Stimulated activated CD4-positive, alpha-beta T cell treated with anti-CD3 and anti-CD28 coated beads, Interleukin-4, amount 100 ng/mL, for 1 hour (primary cell): Measurements from ENCODE around the gene FAAH2.
"Not testable (repeated sequence)": the region's sequence is repeated elsewhere in the genome, so short reads cannot be mapped to it uniquely, and the experiment has no call there.

ENCODE experiments used
- DNase-seq: peaks from one replicate; pipeline ENCODE4 v3.0.0-alpha.2; 2020

FAAH2 gene

DNA sequence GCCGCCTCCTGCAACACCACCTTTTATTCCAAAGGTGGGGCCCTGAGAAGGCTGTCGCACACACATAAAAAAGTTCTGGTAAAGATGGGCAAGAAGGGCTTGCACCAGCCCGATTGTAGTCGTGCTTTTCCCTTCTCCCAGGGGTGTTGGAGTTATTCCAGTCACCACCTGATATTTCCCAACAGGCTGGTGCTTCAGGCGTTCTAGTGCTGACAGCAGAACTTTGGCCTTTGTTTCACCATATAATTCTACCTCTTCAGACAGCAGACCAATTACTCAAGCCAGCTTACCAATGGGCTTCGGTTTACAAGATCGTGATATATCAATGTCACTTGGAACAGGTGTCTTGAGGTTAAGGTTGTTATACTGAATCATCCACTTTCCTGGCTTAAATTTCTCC is 107.7 kb downstream of the FAAH2 start:
- DNase-seq, result not testable (repeated sequence)

DNA sequence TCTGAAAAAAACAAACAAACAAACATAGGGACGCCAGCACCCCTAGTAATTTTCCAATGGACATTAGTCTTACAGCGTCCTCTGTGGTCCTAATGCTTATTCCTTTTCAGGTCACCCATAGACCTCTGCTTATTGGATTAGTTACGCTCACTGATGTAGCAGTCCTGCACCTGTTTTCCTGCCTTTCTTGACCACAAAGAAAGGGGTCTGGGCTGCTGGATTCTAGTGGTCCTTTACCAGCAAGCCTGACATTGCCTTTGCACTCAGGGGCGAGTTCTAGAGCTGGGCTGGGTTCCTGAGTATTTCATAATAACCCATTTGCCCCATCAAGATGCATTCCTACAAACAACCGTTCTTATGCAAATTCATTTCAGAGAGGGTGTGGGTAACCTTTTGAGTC is 116.7 kb downstream of the FAAH2 start:
- DNase-seq, result not testable (repeated sequence)

DNA sequence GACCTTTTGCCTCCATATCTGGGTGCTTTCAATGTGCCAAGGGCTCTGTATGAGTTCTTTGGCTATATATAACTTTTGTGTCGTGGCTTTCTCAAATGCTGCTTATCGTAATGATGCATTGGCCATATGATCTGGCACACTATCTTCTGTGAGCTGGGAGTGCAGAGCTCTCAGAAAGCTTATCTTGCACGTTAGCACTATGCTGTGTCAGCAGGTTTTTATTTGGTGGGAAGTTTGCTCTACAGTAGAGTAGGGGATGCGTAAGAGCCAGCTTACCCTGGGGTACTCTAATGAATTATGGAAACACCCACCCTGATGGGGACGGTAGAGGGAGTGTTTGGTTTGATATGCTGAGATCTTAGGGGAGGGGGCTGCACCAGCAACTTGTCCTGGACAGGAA is 119.6 kb downstream of the FAAH2 start:
- DNase-seq, result no peak

DNA sequence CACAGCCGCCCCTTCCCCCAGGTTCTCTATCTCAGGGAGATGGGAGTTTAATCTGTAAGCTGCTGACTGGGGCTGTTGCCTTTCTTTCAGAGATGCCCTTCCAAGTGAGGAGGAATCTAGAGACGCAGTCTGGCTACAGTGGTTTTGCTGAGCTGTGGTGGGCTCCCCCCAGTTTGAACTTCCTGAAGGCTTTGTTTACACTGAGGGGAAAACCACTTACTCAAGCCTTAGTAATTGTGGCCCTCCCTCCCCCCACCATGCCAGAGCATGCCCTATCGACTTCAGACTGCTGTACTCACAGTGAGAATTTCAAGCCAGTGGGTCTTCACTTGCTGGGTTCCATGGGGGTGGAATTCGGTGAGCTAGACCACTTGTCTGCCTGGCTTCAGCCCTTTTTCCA is 131.3 kb downstream of the FAAH2 start:
- no peak for DNase-seq

DNA sequence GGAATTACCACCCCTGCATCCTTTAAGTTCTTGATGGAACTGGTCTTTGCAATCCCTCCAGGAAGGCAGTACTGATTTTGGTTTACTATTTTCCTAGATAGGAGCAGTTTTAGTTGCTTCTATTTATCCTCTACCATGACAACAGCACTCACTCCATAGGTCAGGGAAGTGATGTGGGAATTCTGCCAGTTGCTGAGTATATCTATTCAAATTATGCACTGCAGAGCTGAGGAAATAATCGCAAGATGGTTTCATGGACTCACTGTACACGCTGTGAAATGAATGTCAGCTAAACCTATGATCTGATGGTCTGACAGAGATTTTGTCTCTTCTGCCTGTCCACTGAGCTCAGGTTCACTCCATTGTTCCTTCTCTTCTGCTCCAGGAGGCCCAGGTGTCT is 135.8 kb downstream of the FAAH2 start:
- DNase-seq, result no peak

DNA sequence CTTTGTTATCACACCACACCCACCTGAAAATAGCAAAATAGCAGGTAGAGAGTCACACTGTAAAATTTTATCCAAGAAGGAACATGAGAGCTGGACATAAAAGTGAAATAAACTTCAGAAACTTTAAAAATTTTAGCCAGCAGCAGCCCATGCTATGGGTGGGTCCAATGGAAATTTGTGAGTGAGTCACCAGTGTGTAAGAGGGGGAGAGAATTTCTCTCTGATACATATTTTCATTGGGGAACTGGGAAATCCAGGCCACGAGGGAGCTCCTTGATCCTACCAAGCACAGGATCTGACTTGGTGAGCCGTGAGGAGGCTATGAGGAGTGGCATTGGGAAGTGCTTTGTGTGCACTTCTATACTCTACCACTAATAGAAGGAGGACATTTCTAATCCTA is 136.3 kb downstream of the FAAH2 start:
- no peak for DNase-seq

DNA sequence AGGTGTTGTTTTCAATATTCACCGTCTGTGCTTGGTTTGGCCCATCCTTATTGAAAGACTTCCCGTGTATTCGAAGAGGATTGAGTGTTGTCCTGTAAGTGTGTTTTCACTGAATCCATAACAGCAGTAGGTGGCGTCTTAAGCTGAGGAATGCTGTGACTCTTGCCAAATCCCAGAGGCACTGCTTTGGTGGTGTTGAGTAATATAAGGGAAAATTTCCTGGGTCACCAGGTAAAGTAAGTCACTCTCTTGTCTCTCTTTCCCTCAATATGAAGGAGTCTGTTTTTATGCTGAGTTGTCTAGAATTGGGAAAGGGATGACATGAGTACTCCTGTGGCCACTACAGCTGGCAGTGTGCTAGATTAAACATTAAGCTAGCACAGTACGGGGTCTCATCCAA is 158.6 kb downstream of the FAAH2 start:
- DNase-seq, result no peak

DNA sequence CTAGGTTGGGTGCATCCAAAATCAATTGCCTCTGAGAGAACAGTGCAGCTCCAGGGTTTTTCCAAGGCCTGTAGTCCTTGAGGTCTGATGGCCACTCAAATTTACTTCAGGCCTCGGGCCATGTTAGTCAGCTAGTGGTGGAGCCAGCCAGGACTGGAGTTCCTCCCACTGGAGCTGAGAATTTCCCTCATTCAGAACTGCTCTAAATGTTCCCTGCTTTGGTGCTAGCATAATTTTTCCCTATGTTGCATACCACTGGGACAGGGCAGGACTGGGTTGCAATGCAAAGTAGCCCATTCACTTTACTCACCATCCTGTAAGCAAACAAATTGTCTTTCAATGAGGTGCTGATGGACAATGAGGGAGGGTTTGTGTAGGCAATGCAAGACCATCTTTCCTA is 159.3 kb downstream of the FAAH2 start:
- no peak for DNase-seq

DNA sequence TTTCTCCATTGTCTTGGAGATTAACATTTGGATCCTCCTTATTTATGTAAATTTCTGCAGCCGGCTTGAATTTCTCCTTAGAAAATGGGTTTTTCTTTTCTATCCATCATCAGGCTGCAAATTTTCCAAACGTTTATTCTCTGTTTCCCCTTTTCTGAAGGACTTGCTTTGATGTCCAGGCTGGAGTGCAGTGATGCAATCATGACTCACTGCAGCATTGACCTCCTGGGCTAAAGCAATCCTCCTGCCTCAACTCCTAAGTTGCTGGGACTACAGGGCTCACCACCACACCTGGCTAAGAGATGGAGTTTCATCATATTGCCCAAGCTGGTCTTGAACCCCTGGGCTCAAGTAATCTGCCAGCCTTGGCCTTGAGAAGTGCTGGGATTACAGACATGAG is 161.3 kb downstream of the FAAH2 start:
- DNase-seq, result no peak

DNA sequence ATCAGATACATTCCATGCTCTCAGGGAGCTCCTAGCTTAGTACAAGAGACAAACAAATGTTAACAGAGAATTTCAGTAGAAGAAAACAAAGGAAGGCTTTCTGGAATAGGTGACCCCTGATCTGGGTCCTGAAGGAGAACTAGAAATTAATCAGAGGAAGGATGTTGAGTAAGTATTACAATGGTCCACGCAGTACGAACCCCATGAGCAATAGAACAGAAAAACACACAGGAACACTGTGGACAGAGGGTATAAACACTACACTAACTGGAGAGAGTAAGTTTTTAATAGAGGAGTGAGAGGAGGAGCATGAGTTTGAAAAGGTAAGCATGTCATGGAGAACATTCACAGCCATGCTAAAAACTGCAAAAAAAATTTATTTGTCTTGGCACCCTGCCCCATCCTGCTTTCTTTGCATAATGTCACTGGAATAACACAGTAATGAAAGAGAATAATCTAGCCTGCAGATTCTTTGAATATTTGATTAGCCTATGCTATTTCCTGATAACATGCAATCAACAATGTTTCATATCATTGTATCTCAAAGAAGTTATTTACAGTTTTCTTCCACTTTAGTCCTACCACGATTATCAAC is 165.0 kb downstream of the FAAH2 start:
- no peak for DNase-seq

DNA sequence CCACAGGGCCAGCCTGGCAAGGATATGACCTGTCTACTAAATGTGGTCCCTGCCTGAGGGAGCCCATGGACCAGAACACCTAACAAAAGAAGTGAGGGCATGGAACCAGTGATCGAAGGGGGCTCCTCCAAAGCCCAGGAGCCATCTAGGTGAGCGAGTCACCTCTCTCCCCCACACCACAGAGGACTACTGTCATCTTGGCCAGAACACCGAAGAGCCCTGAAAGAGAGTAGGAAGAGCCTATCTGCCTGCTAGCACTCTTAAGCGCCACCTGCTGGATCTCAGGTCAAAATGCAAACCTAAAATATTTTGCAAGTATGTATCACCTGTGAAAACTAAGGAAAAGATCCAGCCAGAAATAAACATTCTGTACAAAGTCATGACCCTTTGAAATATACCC is 167.4 kb downstream of the FAAH2 start:
- no peak for DNase-seq

DNA sequence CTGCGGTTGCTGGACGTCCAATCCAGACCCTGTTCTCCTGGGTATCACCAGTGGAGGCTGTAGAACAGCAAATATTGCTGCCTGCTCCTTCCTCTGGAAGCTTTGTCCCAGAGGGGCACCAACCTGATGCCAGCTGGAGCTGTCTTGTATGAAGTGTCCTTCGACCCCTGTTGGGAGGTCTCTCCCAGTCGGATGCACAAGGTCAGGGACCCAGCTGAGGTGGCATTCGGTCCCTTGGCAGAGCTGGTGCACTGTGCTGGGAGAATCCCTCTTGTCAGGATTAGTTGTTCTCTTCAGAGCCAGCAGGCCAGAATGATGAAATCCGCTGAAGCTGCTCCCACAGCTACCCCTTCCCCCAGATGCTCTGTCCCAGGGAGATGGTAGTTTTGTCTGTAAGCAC is 195.0 kb downstream of the FAAH2 start:
- no peak for DNase-seq

DNA sequence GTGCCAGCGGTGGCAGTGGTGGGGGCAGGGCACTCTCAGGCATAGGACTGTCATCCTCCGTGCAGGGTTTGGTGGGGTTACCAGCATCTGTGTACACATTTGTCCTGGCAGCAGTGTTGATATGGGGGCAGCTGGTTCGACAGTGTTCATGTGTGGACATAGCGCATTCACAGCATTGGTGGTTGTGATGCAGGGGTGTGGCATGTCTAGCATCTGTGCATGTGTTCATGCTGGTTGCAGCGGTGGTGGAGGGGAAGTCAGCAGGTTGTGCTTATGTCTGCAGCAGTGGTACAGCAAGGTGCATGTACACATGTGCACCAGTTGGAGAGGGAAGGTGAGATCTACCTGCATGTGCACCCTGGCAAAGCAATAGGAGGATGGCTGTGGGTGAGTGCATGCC is 230.0 kb downstream of the FAAH2 start:
- DNase-seq, result no peak

DNA sequence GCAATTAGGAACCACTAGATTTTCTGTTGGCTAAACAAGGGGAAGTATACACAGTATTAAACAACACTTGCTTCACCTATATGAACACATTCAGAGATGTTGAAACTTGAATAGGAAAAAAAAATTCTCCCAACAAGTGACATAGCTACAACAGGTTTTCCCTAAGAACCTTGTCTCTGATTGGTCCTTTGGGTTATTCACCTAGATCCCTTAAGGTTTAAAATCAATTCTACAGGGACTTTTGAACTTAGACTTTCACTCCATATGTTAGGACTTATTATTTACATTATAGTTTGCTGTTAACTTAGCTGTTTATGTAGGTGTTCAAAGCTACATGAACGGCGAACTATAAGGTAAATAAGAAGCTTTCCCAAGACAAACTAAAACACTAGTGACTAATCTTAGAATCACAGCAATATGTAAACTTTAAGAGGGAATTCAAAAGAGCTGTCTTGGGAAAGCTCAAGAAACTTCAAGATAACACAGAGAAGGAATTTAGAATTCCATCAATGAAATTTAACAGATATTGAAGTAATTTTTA is 233.1 kb downstream of the FAAH2 start:
- DNase-seq, result no peak

DNA sequence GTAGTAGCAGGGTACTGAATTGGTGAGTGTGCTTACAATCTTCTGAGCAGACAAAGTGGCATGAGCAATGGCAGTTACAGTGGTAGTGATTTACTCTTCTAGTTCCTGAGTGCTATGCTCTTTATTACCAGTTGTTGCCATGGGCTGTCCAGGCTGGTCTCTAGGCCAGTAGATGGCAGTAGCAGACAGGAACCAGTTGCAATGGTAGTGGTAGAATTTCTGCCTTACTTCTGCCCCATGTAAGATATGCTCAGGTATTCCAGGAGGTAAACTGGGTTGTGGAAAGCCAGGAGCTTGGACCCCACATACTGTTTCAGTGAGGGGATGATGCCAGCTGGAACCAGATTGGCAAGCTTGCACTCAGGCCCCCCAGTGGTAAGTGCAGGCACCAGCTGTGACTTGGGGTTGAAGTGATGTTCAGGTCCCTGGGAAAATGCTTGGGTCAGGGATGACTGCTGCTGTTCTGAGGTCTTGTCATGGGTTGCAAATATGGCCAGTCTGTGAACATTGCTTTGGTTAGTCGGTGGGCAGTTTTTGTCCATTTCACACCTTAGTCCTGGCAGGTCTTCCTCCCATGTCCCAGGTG is 242.3 kb downstream of the FAAH2 start:
- DNase-seq, result peak; percentile 3
